ENCODE data around the gene SHROOM2. TPM values are rescaled to one million over a fixed set of nuclear protein-coding genes. Genes with fewer than 3 reads are reported as not detected.
A peak's percentile ranks its signal among the peaks of the same experiment; 100 is the strongest.

Gene SHROOM2
- total RNA-seq, 2 experiments from 2014 or later: not detected

DNA sequence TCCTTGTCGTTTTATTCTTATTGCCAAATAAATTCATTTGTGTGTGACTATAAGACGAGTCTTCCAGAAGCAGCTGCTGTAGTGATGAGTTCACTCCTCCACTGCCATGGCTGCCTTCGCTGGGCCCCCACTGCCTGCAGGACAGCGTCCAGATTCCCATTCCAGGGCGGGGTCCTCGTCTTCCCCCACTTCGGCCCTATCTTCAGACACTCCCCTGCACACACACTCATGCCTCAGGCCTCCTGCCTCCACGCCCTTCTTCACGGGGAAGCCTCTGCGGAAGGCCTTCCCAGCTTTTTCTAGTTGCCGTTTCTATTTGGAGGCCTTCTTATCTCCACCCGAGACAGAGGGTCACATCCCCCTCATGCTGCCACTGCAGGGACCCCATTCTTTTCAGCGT, 80.4 kb downstream of the SHROOM2 start:
- Mint-ChIP-seq H3K27me3 (ENCODE audit: low read depth) (peaks cover 18% of the 10 kb centered on the region), H3K9me3 (no peaks in the 10 kb centered on the region), H3K4me3 (no peak overlapping the region), H3K27ac (no peak overlapping the region), H3K4me1 (ENCODE audit: low read depth) (no peaks in the 10 kb centered on the region), H3K36me3 (ENCODE audit: low read depth) (no peaks in the 10 kb centered on the region)
- CTCF ChIA-PET: no interaction called here
- intact Hi-C loops (cut with micrococcal nuclease): no loop called here
- DNase-seq: no peak

DNA sequence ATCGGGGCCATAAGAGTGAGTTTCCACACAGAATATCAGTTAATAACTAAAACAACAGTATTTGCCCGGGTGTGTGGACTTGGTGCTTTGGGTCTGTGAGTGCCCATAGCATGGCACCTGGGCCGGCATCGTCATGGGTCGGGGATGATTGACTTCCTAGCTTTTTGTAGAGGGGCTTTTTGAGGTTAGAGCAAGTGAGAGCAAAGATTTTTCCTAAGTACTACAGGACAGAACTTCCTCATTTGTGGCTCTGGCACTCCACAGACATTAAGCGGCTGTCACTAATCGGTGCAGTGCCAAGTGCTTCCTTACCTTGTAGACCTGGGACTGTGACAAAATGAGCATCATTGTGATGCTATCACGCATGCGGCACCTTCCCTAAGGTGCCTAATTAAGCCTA, 81.0 kb downstream of the SHROOM2 start:
- CTCF ChIA-PET: interaction anchor here (0.6 kb wide), 1 partner anchor 183 kb away, joined by 3 read pairs; no protein-coding TSS in a partner anchor
- DNase-seq: no peak
- intact Hi-C loops (cut with micrococcal nuclease): no loop called here
- Mint-ChIP-seq H3K27ac (no peak overlapping the region), H3K4me1 (ENCODE audit: low read depth) (no peaks in the 10 kb centered on the region), H3K4me3 (no peak overlapping the region), H3K9me3 (no peaks in the 10 kb centered on the region), H3K36me3 (ENCODE audit: low read depth) (no peaks in the 10 kb centered on the region), H3K27me3 (ENCODE audit: low read depth) (peaks cover 18% of the 10 kb centered on the region)

DNA sequence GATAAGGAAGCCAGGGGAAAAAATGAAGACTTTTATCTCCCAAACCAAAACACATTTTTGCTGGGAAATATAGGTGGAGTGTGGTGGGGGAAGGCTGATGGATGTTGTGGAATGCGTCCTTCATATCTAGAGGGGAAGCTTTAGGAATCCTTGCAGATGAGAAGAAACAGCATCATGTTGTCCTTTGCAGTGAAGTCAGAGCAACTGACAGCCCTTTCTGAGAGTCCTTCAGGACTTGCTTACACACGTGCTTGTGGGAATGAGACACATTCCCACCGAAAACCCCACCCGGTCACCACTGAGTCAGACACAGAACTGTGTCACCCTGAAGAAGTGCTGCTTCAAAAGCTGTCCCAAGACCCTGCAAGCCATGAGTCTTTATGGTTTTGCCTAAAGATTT, 81.5 kb downstream of the SHROOM2 start:
- Mint-ChIP-seq H3K9me3 (no peaks in the 10 kb centered on the region), H3K36me3 (ENCODE audit: low read depth) (no peaks in the 10 kb centered on the region), H3K4me3 (no peak overlapping the region), H3K4me1 (ENCODE audit: low read depth) (no peaks in the 10 kb centered on the region), H3K27me3 (ENCODE audit: low read depth) (peaks cover 18% of the 10 kb centered on the region), H3K27ac (no peak overlapping the region)
- no peak for DNase-seq
- CTCF ChIA-PET: interaction anchor here (0.6 kb wide), 1 partner anchor 184 kb away, joined by 3 read pairs; no protein-coding TSS in a partner anchor
- intact Hi-C loops (cut with micrococcal nuclease): no loop called here

GRCh38 chrX:9871701-9872268, 85.6 kb downstream of the SHROOM2 start:
- CTCF ChIA-PET: interaction anchor here (1.1 to 1.5 kb wide), 3 partner anchors 11 to 248 kb away, joined by 3 to 4 read pairs (median 3); no protein-coding TSS in a partner anchor
- intact Hi-C loops (cut with micrococcal nuclease): loop anchor here (5.0 kb wide), 1 partner anchor 1054 kb away; no protein-coding TSS in a partner anchor
- Mint-ChIP-seq H3K27ac (no peak overlapping the region), H3K27me3 (ENCODE audit: low read depth) (peaks cover 13% of the 10 kb centered on the region), H3K36me3 (ENCODE audit: low read depth) (no peaks in the 10 kb centered on the region), H3K4me1 (ENCODE audit: low read depth) (peaks cover 13% of the 10 kb centered on the region), H3K9me3 (no peaks in the 10 kb centered on the region), H3K4me3 (no peak overlapping the region)
- no peak for DNase-seq

- no peak for DNase-seq
- no peaks in the 10 kb centered on the region for H3K9me3 Mint-ChIP-seq
- intact Hi-C loops (cut with micrococcal nuclease): loop anchor here (5.0 kb wide), 1 partner anchor 1056 kb away; no protein-coding TSS in a partner anchor
- peaks cover 3% of the 10 kb centered on the region for H3K27me3 Mint-ChIP-seq (ENCODE audit: low read depth)
- H3K36me3 Mint-ChIP-seq (ENCODE audit: low read depth): no peaks in the 10 kb centered on the region
- CTCF ChIA-PET: interaction anchor here (0.7 to 1.5 kb wide), 5 partner anchors 10 to 1867 kb away, joined by 3 to 4 read pairs (median 3); partner anchors contain the start of gene CLCN4
- no peak overlapping the region for H3K27ac Mint-ChIP-seq
- peaks cover 13% of the 10 kb centered on the region for H3K4me1 Mint-ChIP-seq (ENCODE audit: low read depth)
- H3K4me3 Mint-ChIP-seq: no peak overlapping the region
Measured at GRCh38 chrX:9873360-9873759, 87.1 kb downstream of the SHROOM2 start.

- H3K4me3 Mint-ChIP-seq: no peak overlapping the region
- H3K36me3 Mint-ChIP-seq (ENCODE audit: low read depth): no peaks in the 10 kb centered on the region
- CTCF ChIA-PET: interaction anchor here (0.5 to 1.5 kb wide), 2 partner anchors 244 to 1055 kb away, joined by 4 read pairs; no protein-coding TSS in a partner anchor
- no peak overlapping the region for H3K27ac Mint-ChIP-seq
- H3K9me3 Mint-ChIP-seq: no peaks in the 10 kb centered on the region
- peak; percentile 62 for DNase-seq
- H3K4me1 Mint-ChIP-seq (ENCODE audit: low read depth): peaks cover 13% of the 10 kb centered on the region
- H3K27me3 Mint-ChIP-seq (ENCODE audit: low read depth): peaks cover 3% of the 10 kb centered on the region
- intact Hi-C loops (cut with micrococcal nuclease): loop anchor here (1.0 to 5.0 kb wide), 4 partner anchors 11 to 1057 kb away; no protein-coding TSS in a partner anchor
Measured at GRCh38 chrX:9873952-9874351, 87.7 kb downstream of the SHROOM2 start.

- no peak overlapping the region for H3K4me3 Mint-ChIP-seq
- intact Hi-C loops (cut with micrococcal nuclease): loop anchor here (1.0 to 5.0 kb wide), 4 partner anchors 11 to 1057 kb away; no protein-coding TSS in a partner anchor
- DNase-seq: no peak
- H3K27me3 Mint-ChIP-seq (ENCODE audit: low read depth): no peaks in the 10 kb centered on the region
- H3K9me3 Mint-ChIP-seq: no peaks in the 10 kb centered on the region
- no peaks in the 10 kb centered on the region for H3K36me3 Mint-ChIP-seq (ENCODE audit: low read depth)
- H3K4me1 Mint-ChIP-seq (ENCODE audit: low read depth): peaks cover 13% of the 10 kb centered on the region
- H3K27ac Mint-ChIP-seq: no peak overlapping the region
- CTCF ChIA-PET: interaction anchor here (0.5 to 2.3 kb wide), 3 partner anchors 244 to 1056 kb away, joined by 4 to 9 read pairs (median 4); no protein-coding TSS in a partner anchor
Measured at GRCh38 chrX:9874483-9874882, 88.3 kb downstream of the SHROOM2 start.

GRCh38 chrX:9875801-9876200, 89.6 kb downstream of the SHROOM2 start:
- no peak overlapping the region for H3K4me3 Mint-ChIP-seq

GRCh38 chrX:9876201-9876600, 90.0 kb downstream of the SHROOM2 start:
- Mint-ChIP-seq H3K27me3 (ENCODE audit: low read depth) (no peaks in the 10 kb centered on the region), H3K4me3 (no peak overlapping the region), H3K4me1 (ENCODE audit: low read depth) (peaks cover 13% of the 10 kb centered on the region), H3K9me3 (no peaks in the 10 kb centered on the region), H3K36me3 (ENCODE audit: low read depth) (no peaks in the 10 kb centered on the region), H3K27ac (no peak overlapping the region)
- DNase-seq: no peak
- intact Hi-C loops (cut with micrococcal nuclease): no loop called here
- CTCF ChIA-PET: interaction anchor here (0.7 to 2.3 kb wide), 2 partner anchors 127 to 244 kb away, joined by 3 to 9 read pairs; no protein-coding TSS in a partner anchor

More at GRCh38 chrX:9875801-9876200, 89.6 kb downstream of the SHROOM2 start:
- intact Hi-C loops (cut with micrococcal nuclease): loop anchor here (2.0 kb wide), 1 partner anchor 119 kb away; no protein-coding TSS in a partner anchor
- CTCF ChIA-PET: interaction anchor here (2.3 kb wide), 1 partner anchor 244 kb away, joined by 9 read pairs; no protein-coding TSS in a partner anchor
- Mint-ChIP-seq H3K27me3 (ENCODE audit: low read depth) (no peaks in the 10 kb centered on the region), H3K36me3 (ENCODE audit: low read depth) (no peaks in the 10 kb centered on the region), H3K4me1 (ENCODE audit: low read depth) (peaks cover 13% of the 10 kb centered on the region), H3K27ac (no peak overlapping the region), H3K9me3 (no peaks in the 10 kb centered on the region)
- DNase-seq: no peak

GRCh38 chrX:9878146-9878820, 92.1 kb downstream of the SHROOM2 start:
- intact Hi-C loops (cut with micrococcal nuclease): no loop called here
- peaks cover 13% of the 10 kb centered on the region for H3K4me1 Mint-ChIP-seq (ENCODE audit: low read depth)
- no peak overlapping the region for H3K4me3 Mint-ChIP-seq
- H3K9me3 Mint-ChIP-seq: no peaks in the 10 kb centered on the region
- no peak for DNase-seq
- no peaks in the 10 kb centered on the region for H3K27me3 Mint-ChIP-seq (ENCODE audit: low read depth)
- CTCF ChIA-PET: no interaction called here
- no peaks in the 10 kb centered on the region for H3K36me3 Mint-ChIP-seq (ENCODE audit: low read depth)
- no peak overlapping the region for H3K27ac Mint-ChIP-seq

- Mint-ChIP-seq H3K4me1 (ENCODE audit: low read depth) (peaks cover 11% of the 10 kb centered on the region), H3K4me3 (no peak overlapping the region), H3K27me3 (ENCODE audit: low read depth) (no peaks in the 10 kb centered on the region), H3K36me3 (ENCODE audit: low read depth) (no peaks in the 10 kb centered on the region), H3K9me3 (no peaks in the 10 kb centered on the region), H3K27ac (no peak overlapping the region)
- no peak for DNase-seq
- CTCF ChIA-PET: interaction anchor here (1.2 kb wide), 1 partner anchor 19 kb away, joined by 3 read pairs; no protein-coding TSS in a partner anchor
- intact Hi-C loops (cut with micrococcal nuclease): no loop called here
Measured at GRCh38 chrX:9880237-9880636, 94.0 kb downstream of the SHROOM2 start.

- no peaks in the 10 kb centered on the region for H3K27me3 Mint-ChIP-seq (ENCODE audit: low read depth)
- H3K4me1 Mint-ChIP-seq (ENCODE audit: low read depth): peaks cover 5% of the 10 kb centered on the region
- CTCF ChIA-PET: no interaction called here
Measured at GRCh38 chrX:9880870-9881269, 94.6 kb downstream of the SHROOM2 start.

More at GRCh38 chrX:9880870-9881269, 94.6 kb downstream of the SHROOM2 start:
- Mint-ChIP-seq H3K36me3 (ENCODE audit: low read depth) (no peaks in the 10 kb centered on the region), H3K9me3 (no peaks in the 10 kb centered on the region), H3K27ac (no peak overlapping the region), H3K4me3 (no peak overlapping the region)
- DNase-seq: no peak
- intact Hi-C loops (cut with micrococcal nuclease): no loop called here
